GM12891 (cell line): ENCODE data around the gene TRPM1.

ENCODE experiments used
- POLR2A ChIP-seq: IDR thresholded peaks from 2 replicates; pipeline ENCODE4 v1.6.1; 2011; ENCODE audit warnings: low read depth, low read length, control low read depth
- POLR2AphosphoS5 ChIP-seq: IDR thresholded peaks from 2 replicates; pipeline ENCODE4 v1.6.1; 2011; ENCODE audit warnings: low read depth, low read length, control low read depth

- TF ChIP-seq POLR2AphosphoS5: no peak
- TF ChIP-seq POLR2A: no peak
Observed at GRCh38 chr15:31035610-31036009, 65.9 kb downstream of the TRPM1 start.
